Ramos (cell line): Measurements from ENCODE around the gene THADA.

Source experiments
- in situ Hi-C: fragments of 300-500 bp; cut with MboI; formaldehyde crosslinking; loops from one replicate; pipeline ENCODE4 v1.14.3; 2022; ENCODE audit warnings: low sequenced_read_pairs; ENCODE audit not compliant: unreplicated experiment

THADA gene

GRCh38 chr2:43269706-43270105 is 326.1 kb downstream of the THADA start:
- in situ Hi-C loops = no loop called here

GRCh38 chr2:43269074-43269572 is 326.7 kb downstream of the THADA start:
- in situ Hi-C loops = no loop called here

- in situ Hi-C loops = no loop called here
These were observed 327.5 kb downstream of the THADA start for GRCh38 chr2:43268066-43268953.

- in situ Hi-C loops = no loop called here
These were observed 328.5 kb downstream of the THADA start for GRCh38 chr2:43267381-43267780.

GRCh38 chr2:43266711-43267111 is 329.1 kb downstream of the THADA start:
- in situ Hi-C loops = no loop called here

- in situ Hi-C loops = no loop called here
These were observed 330.4 kb downstream of the THADA start for GRCh38 chr2:43265421-43265820.

- in situ Hi-C loops = no loop called here
These were observed 330.8 kb downstream of the THADA start for GRCh38 chr2:43265001-43265400.

- in situ Hi-C loops = no loop called here
These were observed 332.9 kb downstream of the THADA start for GRCh38 chr2:43262951-43263350.

GRCh38 chr2:43262239-43262638 is 333.6 kb downstream of the THADA start:
- in situ Hi-C loops = no loop called here

GRCh38 chr2:43259512-43259911 is 336.3 kb downstream of the THADA start:
- in situ Hi-C loops = no loop called here

- in situ Hi-C loops = no loop called here
These were observed 337.2 kb downstream of the THADA start for GRCh38 chr2:43258547-43259156.

- in situ Hi-C loops = no loop called here
These were observed 340.4 kb downstream of the THADA start for GRCh38 chr2:43255296-43255910.

GRCh38 chr2:43254331-43254730 is 341.5 kb downstream of the THADA start:
- in situ Hi-C loops = no loop called here

- in situ Hi-C loops = no loop called here
These were observed 344.6 kb downstream of the THADA start for GRCh38 chr2:43251171-43251731.

- in situ Hi-C loops = no loop called here
These were observed 345.8 kb downstream of the THADA start for GRCh38 chr2:43250015-43250414.

GRCh38 chr2:43248621-43249020 is 347.2 kb downstream of the THADA start:
- in situ Hi-C loops = no loop called here

GRCh38 chr2:43246641-43247040 is 349.2 kb downstream of the THADA start:
- in situ Hi-C loops = no loop called here

GRCh38 chr2:43241558-43241957 is 354.3 kb downstream of the THADA start:
- in situ Hi-C loops = no loop called here

GRCh38 chr2:43240766-43241150 is 355.1 kb downstream of the THADA start:
- in situ Hi-C loops = no loop called here

- in situ Hi-C loops = loop anchor here (10.0 kb wide), 1 partner anchor 285 kb away; no protein-coding TSS in a partner anchor
These were observed 355.7 kb downstream of the THADA start for GRCh38 chr2:43239981-43240765.
